Measurements from ENCODE around the gene ACBD6.

The ACBD6 gene

GRCh38 chr1:180270530-180271271 is 231.7 kb downstream of the ACBD6 start:
- DNase-seq (ENCODE audit: low read depth), result no peak

- no peak for DNase-seq (ENCODE audit: low read depth)
Measured at GRCh38 chr1:180269645-180270529, 232.5 kb downstream of the ACBD6 start.

- DNase-seq (ENCODE audit: low read depth), result no peak
Measured at GRCh38 chr1:180268556-180269075, 233.8 kb downstream of the ACBD6 start.

- DNase-seq (ENCODE audit: low read depth), result no peak
Measured at GRCh38 chr1:180267761-180268555, 234.4 kb downstream of the ACBD6 start.

GRCh38 chr1:180267211-180267561 is 235.2 kb downstream of the ACBD6 start:
- no peak for DNase-seq (ENCODE audit: low read depth)

GRCh38 chr1:180266275-180267210 is 235.8 kb downstream of the ACBD6 start:
- no peak for DNase-seq (ENCODE audit: low read depth)

- DNase-seq (ENCODE audit: low read depth), result no peak
Measured at GRCh38 chr1:180265871-180266270, 236.5 kb downstream of the ACBD6 start.

- no peak for DNase-seq (ENCODE audit: low read depth)
Measured at GRCh38 chr1:180265201-180265600, 237.2 kb downstream of the ACBD6 start.

- no peak for DNase-seq (ENCODE audit: low read depth)
Measured at GRCh38 chr1:180264595-180264994, 237.8 kb downstream of the ACBD6 start.

- DNase-seq (ENCODE audit: low read depth), result no peak
Measured at GRCh38 chr1:180262628-180263488, 239.5 kb downstream of the ACBD6 start.

GRCh38 chr1:180261524-180262155 is 240.7 kb downstream of the ACBD6 start:
- DNase-seq (ENCODE audit: low read depth), result no peak

GRCh38 chr1:180261030-180261429 is 241.3 kb downstream of the ACBD6 start:
- DNase-seq (ENCODE audit: low read depth), result no peak

- DNase-seq (ENCODE audit: low read depth), result no peak
Measured at GRCh38 chr1:180260541-180260940, 241.8 kb downstream of the ACBD6 start.

GRCh38 chr1:180259431-180260338 is 242.7 kb downstream of the ACBD6 start:
- DNase-seq (ENCODE audit: low read depth), result no peak

GRCh38 chr1:180258935-180259334 is 243.4 kb downstream of the ACBD6 start:
- no peak for DNase-seq (ENCODE audit: low read depth)

- DNase-seq (ENCODE audit: low read depth), result no peak
Measured at GRCh38 chr1:180258290-180258689, 244.1 kb downstream of the ACBD6 start.

GRCh38 chr1:180257486-180257885 is 244.9 kb downstream of the ACBD6 start:
- DNase-seq (ENCODE audit: low read depth), result no peak

GRCh38 chr1:180257028-180257386 is 245.4 kb downstream of the ACBD6 start:
- no peak for DNase-seq (ENCODE audit: low read depth)
